Activated CD8-positive, alpha-beta T cell treated with anti-CD3 and anti-CD28 coated beads for 36 hours (primary cell): ENCODE data around the gene TNS3. TPM values are rescaled to one million over a fixed set of nuclear protein-coding genes. Genes with fewer than 3 reads are reported as not detected.

Experiments
- ATAC-seq: fragments of 200-7000 bp; cut with Tn5 transposase; one replicate; pipeline ENCODE4 v1.10.0; 2021; ENCODE audit warnings: mild to moderate bottlenecking, moderate library complexity
- CTCF ChIA-PET: fragments of 350-600 bp; sonication (Branson Sonifier 250); formaldehyde crosslinking; loops from one replicate; lab custom pipeline; 2021; ENCODE audit warnings: antibody characterized with exemption; lab: Charles Lee
- POLR2A ChIA-PET: fragments of 350-600 bp; sonication (Branson Sonifier 250); formaldehyde crosslinking; loops from one replicate; lab custom pipeline; 2021; ENCODE audit warnings: antibody characterized with exemption; lab: Charles Lee
- DNase-seq: peaks from one replicate; pipeline ENCODE4 v3.0.0-alpha.2; 2020
- H3K27ac Mint-ChIP-seq: one replicate; pipeline ENCODE4 v1.8.0; 2021; ENCODE audit warnings: mild to moderate bottlenecking, mixed read lengths
- H3K27me3 Mint-ChIP-seq: one replicate; pipeline ENCODE4 v1.8.0; 2021; ENCODE audit warnings: mixed read lengths
- H3K36me3 Mint-ChIP-seq: one replicate; pipeline ENCODE4 v1.8.0; 2021; ENCODE audit warnings: low read depth, mixed read lengths
- H3K4me1 Mint-ChIP-seq: one replicate; pipeline ENCODE4 v1.8.0; 2021; ENCODE audit warnings: low read depth, mixed read lengths
- H3K4me3 Mint-ChIP-seq: one replicate; pipeline ENCODE4 v1.8.0; 2021; ENCODE audit warnings: mild to moderate bottlenecking, moderate library complexity, mixed read lengths
- H3K9me3 Mint-ChIP-seq: one replicate; pipeline ENCODE4 v1.8.0; 2021; ENCODE audit warnings: mixed read lengths
- intact Hi-C: fragments of 100-400 bp; cut with micrococcal nuclease; formaldehyde crosslinking; loops from one replicate; pipeline ENCODE4 v1.10.0; 2022
- total RNA-seq, 2 experiments: library from RNA; stranded (reverse); gene quantifications; one replicate each; pipeline ENCODE4 v1.2.3, GENCODE V29; 2021
- TF ChIP-seq, protein P1 (sequence below): fragments of 200-600 bp; IDR thresholded peaks from one replicate; pipeline ENCODE4 v1.8.0; 2022; ENCODE audit warnings: antibody characterized with exemption, mild to moderate bottlenecking

Gene TNS3
- total RNA-seq, 2 experiments from 2014 or later = 0.04 to 0.16 TPM

DNA sequence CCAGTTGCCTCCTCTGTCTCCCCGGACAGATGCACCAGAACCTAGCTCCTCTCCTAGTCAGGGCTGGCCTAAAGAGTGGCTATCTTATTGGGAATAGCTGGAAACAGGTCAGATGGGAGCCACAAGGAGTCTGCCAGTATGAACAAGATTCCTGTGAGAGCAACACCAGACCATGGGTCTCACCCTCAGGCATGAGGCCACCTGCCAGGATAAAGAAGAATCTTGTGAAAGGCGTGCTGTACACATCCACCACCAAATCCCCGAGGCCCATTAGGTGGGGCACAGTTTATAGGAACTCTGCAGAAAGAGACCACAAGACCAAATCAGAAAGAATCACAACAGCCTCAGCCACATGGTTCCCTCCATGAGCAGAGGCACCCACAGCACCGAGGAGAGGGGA, 325.9 kb downstream of the TNS3 start:
- intact Hi-C loops = no loop called here
- H3K27ac Mint-ChIP-seq = no peak overlapping the region
- ATAC-seq (no peak), DNase-seq (no peak)
- POLR2A ChIA-PET = no interaction called here
- H3K4me3 Mint-ChIP-seq = no peak overlapping the region
- H3K36me3 Mint-ChIP-seq = no peaks in the 10 kb centered on the region
- peaks cover 40% of the 10 kb centered on the region for H3K27me3 Mint-ChIP-seq
- peaks cover 2% of the 10 kb centered on the region for H3K9me3 Mint-ChIP-seq
- TF ChIP-seq, protein P1, sequence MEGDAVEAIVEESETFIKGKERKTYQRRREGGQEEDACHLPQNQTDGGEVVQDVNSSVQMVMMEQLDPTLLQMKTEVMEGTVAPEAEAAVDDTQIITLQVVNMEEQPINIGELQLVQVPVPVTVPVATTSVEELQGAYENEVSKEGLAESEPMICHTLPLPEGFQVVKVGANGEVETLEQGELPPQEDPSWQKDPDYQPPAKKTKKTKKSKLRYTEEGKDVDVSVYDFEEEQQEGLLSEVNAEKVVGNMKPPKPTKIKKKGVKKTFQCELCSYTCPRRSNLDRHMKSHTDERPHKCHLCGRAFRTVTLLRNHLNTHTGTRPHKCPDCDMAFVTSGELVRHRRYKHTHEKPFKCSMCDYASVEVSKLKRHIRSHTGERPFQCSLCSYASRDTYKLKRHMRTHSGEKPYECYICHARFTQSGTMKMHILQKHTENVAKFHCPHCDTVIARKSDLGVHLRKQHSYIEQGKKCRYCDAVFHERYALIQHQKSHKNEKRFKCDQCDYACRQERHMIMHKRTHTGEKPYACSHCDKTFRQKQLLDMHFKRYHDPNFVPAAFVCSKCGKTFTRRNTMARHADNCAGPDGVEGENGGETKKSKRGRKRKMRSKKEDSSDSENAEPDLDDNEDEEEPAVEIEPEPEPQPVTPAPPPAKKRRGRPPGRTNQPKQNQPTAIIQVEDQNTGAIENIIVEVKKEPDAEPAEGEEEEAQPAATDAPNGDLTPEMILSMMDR = no peak
- peaks cover 3% of the 10 kb centered on the region for H3K4me1 Mint-ChIP-seq
- CTCF ChIA-PET = interaction anchor here (2.7 kb wide), 1 partner anchor 10 kb away, joined by 10 read pairs; no protein-coding TSS in a partner anchor

DNA sequence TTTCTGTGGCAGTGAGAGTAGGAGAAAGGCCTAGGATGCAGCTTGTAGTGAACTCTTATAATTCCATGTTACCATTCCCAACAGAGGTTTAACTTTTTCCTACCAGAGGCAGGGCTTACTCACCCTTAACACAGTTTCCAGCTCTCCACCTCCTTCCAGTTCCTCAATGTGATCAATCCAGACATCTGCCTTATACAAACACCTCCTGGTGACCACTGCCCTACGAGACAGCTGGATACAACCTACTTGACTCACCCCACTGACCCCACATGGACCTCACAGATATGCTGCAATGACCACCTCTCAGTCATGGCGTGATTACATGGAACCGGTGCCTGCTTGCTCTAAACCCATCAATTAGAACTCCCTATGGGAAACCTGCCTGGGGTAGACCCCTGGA, 326.5 kb downstream of the TNS3 start:
- Mint-ChIP-seq H3K36me3 (no peaks in the 10 kb centered on the region), H3K9me3 (peaks cover 2% of the 10 kb centered on the region), H3K4me3 (no peak overlapping the region), H3K27me3 (peaks cover 40% of the 10 kb centered on the region), H3K27ac (no peak overlapping the region), H3K4me1 (peaks cover 3% of the 10 kb centered on the region)
- ATAC-seq (no peak), DNase-seq (no peak)
- ChIA-PET CTCF (interaction anchor here (2.7 kb wide), 1 partner anchor 11 kb away, joined by 10 read pairs; no protein-coding TSS in a partner anchor), POLR2A (no interaction called here)
- TF ChIP-seq, protein P1 = no peak
- intact Hi-C loops = no loop called here

DNA sequence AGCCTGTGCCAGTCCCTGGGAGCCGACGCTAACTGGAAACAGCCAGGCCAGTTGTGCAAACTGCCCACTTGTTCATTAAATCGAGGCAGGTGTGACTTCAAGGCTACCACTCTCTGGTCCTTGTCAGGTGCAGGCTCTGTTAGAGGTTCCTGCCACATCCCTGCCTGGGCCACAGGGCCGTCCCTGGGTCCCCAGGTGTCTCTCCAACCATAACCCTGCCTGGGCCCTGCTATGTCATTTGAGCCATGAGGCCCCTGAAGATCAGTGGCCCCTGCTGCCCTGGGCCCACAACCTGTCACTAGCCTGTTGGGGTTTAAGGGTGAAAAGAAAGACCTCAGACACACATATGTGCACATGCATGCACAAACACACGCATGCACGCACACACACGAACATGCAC, 326.9 kb downstream of the TNS3 start:
- Mint-ChIP-seq H3K27ac (no peak overlapping the region), H3K9me3 (peaks cover 2% of the 10 kb centered on the region), H3K27me3 (peaks cover 37% of the 10 kb centered on the region), H3K36me3 (no peaks in the 10 kb centered on the region), H3K4me1 (peaks cover 3% of the 10 kb centered on the region), H3K4me3 (no peak overlapping the region)
- intact Hi-C loops = no loop called here
- TF ChIP-seq, protein P1 = no peak
- ChIA-PET POLR2A (no interaction called here), CTCF (interaction anchor here (1.2 to 2.0 kb wide), 2 partner anchors 12 to 560 kb away, joined by 3 to 16 read pairs; no protein-coding TSS in a partner anchor)
- DNase-seq (no peak), ATAC-seq (no peak)

DNA sequence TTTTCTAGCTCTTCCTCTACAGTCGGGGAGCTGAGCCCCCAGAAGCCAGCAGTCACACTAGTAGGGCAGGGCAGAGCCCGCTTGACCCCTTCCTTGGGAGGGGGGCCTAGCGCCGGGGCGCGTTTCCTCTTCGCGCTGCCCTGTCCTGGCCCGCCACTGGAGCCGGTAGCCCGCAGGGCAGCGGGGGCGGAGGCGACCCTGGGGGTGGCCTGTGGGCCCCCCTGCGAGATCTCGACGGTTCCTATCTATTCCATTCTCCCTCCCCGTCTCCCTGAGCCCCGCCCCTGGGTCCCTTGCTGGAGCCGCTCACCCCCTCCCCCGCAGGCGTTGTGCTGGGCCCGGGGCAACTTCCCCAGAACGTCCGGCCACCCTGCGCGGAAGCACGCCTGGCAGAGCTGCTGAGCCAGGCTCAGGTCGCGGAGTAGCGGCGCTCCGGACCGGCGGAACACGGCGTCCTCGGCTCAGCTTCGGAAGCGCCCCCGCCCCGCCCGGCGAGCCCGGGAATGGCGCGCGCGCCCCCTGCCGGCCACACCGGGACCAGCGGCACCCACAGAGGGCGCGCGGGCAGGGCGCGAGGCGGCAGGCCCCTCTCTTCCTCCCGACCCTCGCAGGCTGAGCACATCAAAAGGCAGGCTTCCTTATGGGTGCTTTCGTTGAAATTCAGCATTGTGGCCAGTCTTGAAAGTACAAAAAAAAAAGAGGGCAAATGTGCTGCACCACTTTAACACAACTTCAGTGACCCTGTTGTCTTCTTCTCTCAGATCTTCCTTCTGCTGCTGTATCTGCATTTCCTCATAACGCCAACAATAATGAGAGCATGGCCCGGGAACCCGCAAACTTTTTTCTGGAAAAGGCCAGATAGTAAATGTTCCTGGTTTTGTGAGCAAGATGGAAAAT, 327.6 kb downstream of the TNS3 start:
- Mint-ChIP-seq H3K4me3 (peak overlapping the region; percentile 44), H3K36me3 (no peaks in the 10 kb centered on the region)
- peak; percentile 87 for ATAC-seq

More for the DNA sequence above, 327.6 kb downstream of the TNS3 start:
- peak; percentile 58 for DNase-seq
- peaks cover 3% of the 10 kb centered on the region for H3K4me1 Mint-ChIP-seq
- TF ChIP-seq, protein P1 = peak; percentile 89
- ChIA-PET POLR2A (no interaction called here), CTCF (interaction anchor here (0.6 to 2.0 kb wide), 7 partner anchors 9 to 560 kb away, joined by 3 to 16 read pairs (median 3); no protein-coding TSS in a partner anchor)
- H3K27me3 Mint-ChIP-seq = peaks cover 41% of the 10 kb centered on the region
- peaks cover 7% of the 10 kb centered on the region for H3K9me3 Mint-ChIP-seq
- H3K27ac Mint-ChIP-seq = no peak overlapping the region
- intact Hi-C loops = no loop called here
